ENCODE measurements around the gene FEZF2.

- TF ChIP-seq POLR2AphosphoS5 (IDR thresholded peaks at IDR 0.05; ENCODE audit: low read depth, low read length) (no peak), POLR2A (IDR thresholded peaks at IDR 0.05; ENCODE audit: low read depth, low read length) (no peak), TAF1 (IDR thresholded peaks at IDR 0.05; ENCODE audit: borderline replicate concordance, low read depth, low read length) (no peak)
These were observed 50.1 kb downstream of the FEZF2 start for GRCh38 chr3:62323241-62323640.
